K562 (cell line): ENCODE measurements around the gene NSMF. TPM values are rescaled to one million over a fixed set of nuclear protein-coding genes. Genes with fewer than 3 reads are reported as not detected.

Source experiments
- BRF1 ChIP-seq: IDR thresholded peaks from 3 replicates; pipeline ENCODE4 v1.6.1; 2011; ENCODE audit warnings: borderline replicate concordance, mild to moderate bottlenecking; ENCODE audit not compliant: insufficient read length; ENCODE audit errors: extremely low read depth
- BRF2 ChIP-seq: IDR thresholded peaks from 3 replicates; pipeline ENCODE4 v1.6.1; 2011; ENCODE audit warnings: borderline replicate concordance, mild to moderate bottlenecking; ENCODE audit not compliant: insufficient read length, insufficient read depth
- DEAF1 ChIP-seq: fragments of 450-650 bp; formaldehyde crosslinking; IDR thresholded peaks from 2 replicates; pipeline ENCODE4 v1.4.0; 2020; ENCODE audit warnings: mild to moderate bottlenecking, moderate library complexity
- ETS1 ChIP-seq: conservative IDR thresholded peaks from 2 replicates; pipeline ENCODE4 v1.6.1; 2011; ENCODE audit warnings: low read depth, mild to moderate bottlenecking, low read length; ENCODE audit not compliant: control insufficient read depth
- HNRNPLL ChIP-seq: fragments of 200-400 bp; formaldehyde crosslinking; IDR thresholded peaks from 2 replicates; pipeline ENCODE4 v1.6.1; 2017; ENCODE audit warnings: low read length, low read depth, mild to moderate bottlenecking; ENCODE audit not compliant: poor library complexity, severe bottlenecking
- MAFK ChIP-seq: IDR thresholded peaks from 2 replicates; pipeline ENCODE4 v1.6.1; 2011; ENCODE audit warnings: low read length, improper control_type of control experiment
- NR2F6 ChIP-seq: fragments of 450-650 bp; formaldehyde crosslinking; IDR thresholded peaks from 2 replicates; pipeline ENCODE4 v1.4.0; 2020; ENCODE audit warnings: mild to moderate bottlenecking
- RBM25 ChIP-seq: fragments of 200-400 bp; formaldehyde crosslinking; IDR thresholded peaks from 2 replicates; pipeline ENCODE4 v1.6.1; 2018; ENCODE audit warnings: low read length, low read depth, moderate library complexity; ENCODE audit not compliant: severe bottlenecking
- SETDB1 ChIP-seq: IDR thresholded peaks from one replicate; pipeline ENCODE4 v1.6.1; 2012; ENCODE audit warnings: low read length, control low read depth, inconsistent platforms
- TFAP4 ChIP-seq: sonication (generic); formaldehyde crosslinking; IDR thresholded peaks from 2 replicates; pipeline ENCODE4 v1.8.0; 2022; ENCODE audit warnings: missing genetic modification reagents, mild to moderate bottlenecking, moderate library complexity, borderline replicate concordance
- TOE1 ChIP-seq, 2 experiments: fragments of 450-650 bp in 1 of 2; sonication (generic) in 1 of 2; formaldehyde crosslinking in 1 of 2; IDR thresholded peaks; 2 replicates each; pipeline versions ENCODE4 v1.7.1 to v1.8.0; 2016 to 2022; ENCODE audit warnings: borderline replicate concordance in 2 of 2, mild to moderate bottlenecking in 2 of 2, antibody characterized with exemption in 1 of 2, inconsistent platforms in 1 of 2, low read depth in 1 of 2, missing genetic modification reagents in 1 of 2, moderate library complexity in 1 of 2
- polyA plus RNA-seq, 8 experiments: library from polyadenylated mRNA; depleted of rRNA in 4 of 8; stranded (reverse) in 5 of 8; unstranded in 3 of 8; fragments of >200 nt; fragmentation: Nextera tagmentation in 2 of 8; fragmentation: Illumina TruSeq in 1 of 8; extraction: Ambion mirVana in 2 of 8; extraction: Trizol in 1 of 8; gene quantifications; 2 replicates each; pipeline versions ENCODE4 v1.2.1 to v1.2.3, GENCODE V29; 2011 to 2014; ENCODE audit warnings: inconsistent platforms in 1 of 8, missing spikeins in 1 of 8
- total RNA-seq, 7 experiments: library from RNA; depleted of rRNA in 6 of 7; stranded (reverse); fragments of >200 nt in 6 of 7; fragmentation: Illumina TruSeq in 2 of 7; extraction: Trizol in 2 of 7; gene quantifications; 2 replicates each; pipeline versions ENCODE4 v1.2.1 to v1.2.3, GENCODE V29; 2011 to 2021; ENCODE audit warnings: low replicate concordance in 1 of 7

Gene NSMF
- total and polyA plus RNA-seq, 9 of the 15 experiments (the other 6 are each of a cell fraction or from before 2014, with no cell fraction given), result 0.20 to 82.7 (median 29.3) TPM

- TF ChIP-seq NR2F6 (CRISPR knock-in tag) (no peak), HNRNPLL (no peak), TOE1 (IDR thresholded peaks at IDR 0.05; ENCODE audit: borderline replicate concordance) (no peak), TOE1 (CRISPR knock-in tag; IDR thresholded peaks at IDR 0.05; ENCODE audit: borderline replicate concordance, low read depth) (no peak), MAFK (no peak), RBM25 (no peak), BRF2 (no peak), TFAP4 (CRISPR knock-in tag) (peak; percentile 81), ETS1 (no peak), DEAF1 (no peak), BRF1 (no peak), SETDB1 (no peak)
Measured at GRCh38 chr9:137429974-137430722, 29.0 kb downstream of the NSMF start (continued).
